HUDEP-2 (cell line): ENCODE data around the gene OXCT1.
A peak's percentile ranks its signal among the peaks of the same experiment; 100 is the strongest.
"Not testable (repeated sequence)": the region's sequence is repeated elsewhere in the genome, so short reads cannot be mapped to it uniquely, and the experiment has no call there.

Experiments
- DNase-seq, 76 experiments: peaks; one replicate each; lab custom pipeline; 2025; ENCODE audit not compliant: unreplicated experiment in 76 of 76; lab: John Stamatoyannopoulos, UW

The OXCT1 gene

GRCh38 chr5:41875121-41875520 is 4.9 kb upstream of the OXCT1 start:
- no peak for DNase-seq

- no peak for DNase-seq
Observed at GRCh38 chr5:41874512-41875060, 4.4 kb upstream of the OXCT1 start.

- peak in 1 of 76 experiments; percentile 3 for DNase-seq
Observed at GRCh38 chr5:41871852-41872251, 1.6 kb upstream of the OXCT1 start.

GRCh38 chr5:41870627-41871048 is 413 bp upstream of the OXCT1 start:
- DNase-seq, result peak in 1 of 76 experiments; percentile 21

- peak in 2 of 76 experiments; percentile 1 to 3 for DNase-seq
Observed at GRCh38 chr5:41869151-41869723, 988 bp downstream of the OXCT1 start.

- DNase-seq, result no peak
Observed at GRCh38 chr5:41863871-41864486, 6.2 kb downstream of the OXCT1 start.

- no peak for DNase-seq
Observed at GRCh38 chr5:41858890-41859289, 11.3 kb downstream of the OXCT1 start.

- no peak for DNase-seq
Observed at GRCh38 chr5:41857989-41858388, 12.2 kb downstream of the OXCT1 start.

- DNase-seq, result peak in 55 of 76 experiments; percentile 3 to 81 (median 39)
Observed at GRCh38 chr5:41856644-41857491, 13.4 kb downstream of the OXCT1 start.

GRCh38 chr5:41852293-41852692 is 17.9 kb downstream of the OXCT1 start:
- no peak for DNase-seq

- no peak for DNase-seq
Observed at GRCh38 chr5:41851116-41851515, 19.1 kb downstream of the OXCT1 start.

- DNase-seq, result peak in 1 of 76 experiments; percentile 28
Observed at GRCh38 chr5:41848983-41849382, 21.2 kb downstream of the OXCT1 start.

GRCh38 chr5:41845751-41846150 is 24.5 kb downstream of the OXCT1 start:
- DNase-seq, result not testable (repeated sequence)

GRCh38 chr5:41844502-41844901 is 25.7 kb downstream of the OXCT1 start:
- no peak for DNase-seq

- DNase-seq, result peak in 36 of 76 experiments; percentile 0 to 64 (median 26)
Observed at GRCh38 chr5:41843456-41844370, 26.5 kb downstream of the OXCT1 start.

GRCh38 chr5:41842777-41843176 is 27.4 kb downstream of the OXCT1 start:
- DNase-seq, result no peak

GRCh38 chr5:41841325-41841724 is 28.9 kb downstream of the OXCT1 start:
- no peak for DNase-seq

- DNase-seq, result no peak
Observed at GRCh38 chr5:41840251-41840650, 30.0 kb downstream of the OXCT1 start.

- DNase-seq, result no peak
Observed at GRCh38 chr5:41837793-41838192, 32.4 kb downstream of the OXCT1 start.

- peak in 2 of 76 experiments; percentile 1 to 3 for DNase-seq
Observed at GRCh38 chr5:41835645-41836044, 34.6 kb downstream of the OXCT1 start.
